DND-41 (cell line): ENCODE data around the gene MUC6.

Experiments used
- ATAC-seq: fragments of 200-7000 bp; cut with Tn5 transposase; 3 replicates; pipeline ENCODE4 v1.9.1; 2021; ENCODE audit warnings: low read depth; ENCODE audit not compliant: insufficient read depth
- DNase-seq: peaks from one replicate; pipeline ENCODE4 v3.0.0-alpha.2; 2020
- H2AFZ ChIP-seq: 2 replicates; pipeline ENCODE4 v1.6.0; 2012; ENCODE audit warnings: low read depth, low read length
- H3K27ac ChIP-seq: 2 replicates; pipeline ENCODE4 v1.5.1; 2012; ENCODE audit warnings: low read length, inconsistent platforms
- H3K27me3 ChIP-seq: fragments of 200-600 bp; sonication (generic); 2 replicates; pipeline ENCODE4 v1.6.0; 2012; ENCODE audit warnings: low read length, mild to moderate bottlenecking, inconsistent platforms; ENCODE audit not compliant: insufficient read depth, poor library complexity
- H3K36me3 ChIP-seq: 2 replicates; pipeline ENCODE4 v1.5.1; 2012; ENCODE audit warnings: low read length, inconsistent platforms; ENCODE audit not compliant: insufficient read depth
- H3K4me1 ChIP-seq: 2 replicates; pipeline ENCODE4 v1.5.1; 2012; ENCODE audit warnings: mild to moderate bottlenecking, low read length; ENCODE audit not compliant: insufficient read depth
- H3K4me2 ChIP-seq: 2 replicates; pipeline ENCODE4 v1.6.0; 2012; ENCODE audit warnings: mild to moderate bottlenecking, moderate library complexity, low read length, inconsistent platforms; ENCODE audit not compliant: insufficient read depth
- H3K4me3 ChIP-seq, 2 experiments: fragments of 200-600 bp in 1 of 2; shearing (Covaris generic) in 1 of 2; 2 replicates each; pipeline ENCODE4 v1.5.1; 2012 to 2016; ENCODE audit warnings: inconsistent platforms in 2 of 2, low read length in 2 of 2, mild to moderate bottlenecking in 2 of 2, low read depth in 1 of 2, moderate library complexity in 1 of 2
- H3K79me2 ChIP-seq: 2 replicates; pipeline ENCODE4 v1.6.0; 2012; ENCODE audit warnings: low read length, inconsistent platforms; ENCODE audit not compliant: insufficient read depth
- H3K9ac ChIP-seq: 2 replicates; pipeline ENCODE4 v1.6.0; 2012; ENCODE audit warnings: low read depth, mild to moderate bottlenecking, inconsistent platforms, low read length, moderate library complexity
- H3K9me3 ChIP-seq: 2 replicates; pipeline ENCODE4 v1.5.1; 2012; ENCODE audit warnings: low read length, moderate library complexity, mild to moderate bottlenecking, inconsistent platforms; ENCODE audit not compliant: insufficient read depth, severe bottlenecking
- H4K20me1 ChIP-seq: 2 replicates; pipeline ENCODE4 v1.6.0; 2012; ENCODE audit warnings: low read length; ENCODE audit not compliant: insufficient read depth
- CTCF ChIP-seq: IDR thresholded peaks from 2 replicates; pipeline ENCODE4 v1.5.1; 2012; ENCODE audit warnings: borderline replicate concordance, low read length, moderate library complexity, mild to moderate bottlenecking; ENCODE audit not compliant: poor library complexity, severe bottlenecking; ENCODE audit errors: extremely low read depth
- EZH2 ChIP-seq: IDR thresholded peaks from 3 replicates; pipeline ENCODE4 v1.6.1; 2012; ENCODE audit warnings: borderline replicate concordance, low read depth, mild to moderate bottlenecking, moderate library complexity, low read length, inconsistent platforms; ENCODE audit not compliant: severe bottlenecking

MUC6 gene

GRCh38 chr11:1015826-1016545 is 20.5 kb downstream of the MUC6 start:
- DNase-seq, result no peak
- Histone ChIP-seq H3K9me3 (no peaks in the 10 kb centered on the region), H3K27ac (no peak overlapping the region), H3K36me3 (peaks cover 10% of the 10 kb centered on the region), H3K4me1 (no peaks in the 10 kb centered on the region), H3K4me2 (no peak overlapping the region), H3K79me2 (no peaks in the 10 kb centered on the region), H4K20me1 (peaks cover 6% of the 10 kb centered on the region), H3K27me3 (no peaks in the 10 kb centered on the region), H3K4me3 (no peak overlapping the region), H3K9ac (no peak overlapping the region), H2AFZ (no peak overlapping the region)
- TF ChIP-seq CTCF (no peak), EZH2 (no peak)
- ATAC-seq, result no peak

- Histone ChIP-seq H3K9me3 (no peaks in the 10 kb centered on the region), H3K9ac (no peak overlapping the region), H4K20me1 (peaks cover 6% of the 10 kb centered on the region), H3K36me3 (peaks cover 19% of the 10 kb centered on the region), H3K4me1 (no peaks in the 10 kb centered on the region), H3K4me2 (no peak overlapping the region), H3K27me3 (no peaks in the 10 kb centered on the region), H3K4me3 (no peak overlapping the region), H3K79me2 (no peaks in the 10 kb centered on the region), H2AFZ (no peak overlapping the region), H3K27ac (no peak overlapping the region)
- DNase-seq (no peak), ATAC-seq (no peak)
- TF ChIP-seq CTCF, result no peak
- no peak for TF ChIP-seq EZH2
These were observed 21.5 kb downstream of the MUC6 start for GRCh38 chr11:1015064-1015463.

GRCh38 chr11:1014276-1014675 is 22.2 kb downstream of the MUC6 start:
- ATAC-seq (no peak), DNase-seq (no peak)
- Histone ChIP-seq H3K36me3 (peaks cover 27% of the 10 kb centered on the region), H3K27me3 (no peaks in the 10 kb centered on the region), H3K27ac (no peak overlapping the region), H3K9ac (no peak overlapping the region), H3K4me1 (no peaks in the 10 kb centered on the region), H3K9me3 (no peaks in the 10 kb centered on the region), H3K79me2 (no peaks in the 10 kb centered on the region), H3K4me2 (no peak overlapping the region), H2AFZ (no peak overlapping the region), H4K20me1 (peaks cover 6% of the 10 kb centered on the region), H3K4me3 (no peak overlapping the region)
- TF ChIP-seq CTCF (no peak), EZH2 (no peak)
